NCI-H526 (cell line): Measurements from ENCODE around the gene SMAD2.
"Not testable (repeated sequence)": the region's sequence is repeated elsewhere in the genome, so short reads cannot be mapped to it uniquely, and the experiment has no call there.

Experiments
- DNase-seq, 2 experiments: peaks; one replicate each; lab custom pipeline; 2025; lab: John Stamatoyannopoulos, UW

Gene SMAD2

GRCh38 chr18:47930199-47930930 is at the start of gene SMAD2:
Gene SMAD2, minus strand, starts transcription at chr18:47930659. Its CDS starts 33,903 bp downstream, at chr18:47896756.
- peak; percentile 77 to 94 for DNase-seq

- peak in 1 of 2 experiments; percentile 43 for DNase-seq
Observed at GRCh38 chr18:47979611-47980200, 49.2 kb upstream of the SMAD2 start.

GRCh38 chr18:47978603-47979002 is 48.1 kb upstream of the SMAD2 start:
- no peak for DNase-seq

DNA sequence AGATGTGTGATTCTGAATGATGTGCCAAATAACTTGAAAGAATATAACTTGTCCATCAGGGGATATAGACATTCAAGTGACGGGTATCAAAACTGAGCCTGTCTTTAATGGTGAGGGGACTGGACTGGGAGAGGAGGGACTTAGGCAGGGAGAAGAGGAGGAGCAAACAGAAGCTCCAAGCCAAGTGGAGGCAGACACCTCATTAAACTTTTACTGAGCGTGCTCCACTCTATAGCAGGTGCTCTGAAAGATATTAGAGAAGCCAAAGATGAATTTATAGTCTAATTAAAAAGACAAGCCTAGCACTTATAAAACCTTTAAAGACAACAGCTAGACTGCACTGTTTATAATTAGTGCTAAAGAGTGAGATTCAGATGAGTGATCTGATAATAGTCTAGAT is 47.7 kb upstream of the SMAD2 start:
- no peak for DNase-seq

DNA sequence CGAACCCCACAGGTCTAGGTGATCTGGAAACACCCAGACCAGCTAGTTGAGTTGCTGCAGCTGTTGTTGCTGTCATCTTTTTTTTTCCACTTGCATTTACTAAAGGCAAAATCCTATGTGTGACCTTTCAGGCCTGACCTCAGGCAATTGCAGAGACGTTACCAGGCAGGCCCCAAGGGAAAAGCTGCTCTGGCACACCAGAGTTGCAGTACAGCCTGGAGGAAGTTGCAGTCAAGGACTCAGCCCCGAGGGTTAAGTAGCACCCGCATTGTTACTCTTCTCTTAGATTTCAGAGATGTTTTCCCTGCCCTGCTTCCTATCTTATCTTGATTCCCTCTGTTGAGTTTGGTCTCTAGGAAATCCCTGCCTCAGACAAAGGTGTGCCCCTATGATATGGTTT is 45.2 kb upstream of the SMAD2 start:
- no peak for DNase-seq

DNA sequence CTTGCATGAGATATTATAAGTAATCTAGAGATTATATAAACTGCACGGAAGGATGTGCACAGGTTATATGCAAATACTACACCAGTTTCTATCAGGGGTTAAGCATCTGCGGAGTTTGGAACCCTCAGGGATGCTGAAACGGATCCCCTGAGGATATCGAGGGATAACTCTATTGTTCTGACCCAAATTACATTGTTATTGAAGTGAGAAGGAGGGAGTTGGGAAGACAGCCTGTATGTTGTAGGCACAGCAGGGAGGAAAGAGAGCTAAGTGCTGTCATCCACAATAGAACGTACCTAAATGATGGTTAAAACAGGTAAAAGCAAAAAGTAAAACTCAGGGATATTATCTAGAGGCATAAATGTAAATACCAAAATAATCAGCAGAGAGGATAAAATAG is 44.6 kb upstream of the SMAD2 start:
- DNase-seq = peak in 1 of 2 experiments; percentile 43

- no peak for DNase-seq
Observed at GRCh38 chr18:47970664-47971531, 40.4 kb upstream of the SMAD2 start.

DNA sequence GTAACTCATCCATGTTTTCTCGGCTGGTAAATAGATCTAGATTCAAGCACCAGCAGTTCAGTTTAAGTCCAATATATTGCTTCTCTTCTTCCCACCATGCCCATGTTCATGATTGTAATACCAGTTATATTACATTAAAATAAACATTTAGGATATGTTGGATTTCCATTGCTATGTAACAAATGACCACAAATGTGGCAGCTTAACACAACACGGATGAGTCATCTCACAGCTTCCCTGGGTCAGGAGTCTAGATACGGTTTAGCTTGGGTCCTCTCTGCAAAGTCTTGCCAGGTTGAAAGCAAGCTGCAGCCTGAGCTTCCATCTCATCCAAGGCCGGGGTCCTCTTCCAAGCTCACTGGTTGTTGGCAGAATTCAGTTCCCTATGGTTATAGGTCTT is 39.4 kb upstream of the SMAD2 start:
- no peak for DNase-seq

GRCh38 chr18:47968721-47969120 is 38.3 kb upstream of the SMAD2 start:
- no peak for DNase-seq

DNA sequence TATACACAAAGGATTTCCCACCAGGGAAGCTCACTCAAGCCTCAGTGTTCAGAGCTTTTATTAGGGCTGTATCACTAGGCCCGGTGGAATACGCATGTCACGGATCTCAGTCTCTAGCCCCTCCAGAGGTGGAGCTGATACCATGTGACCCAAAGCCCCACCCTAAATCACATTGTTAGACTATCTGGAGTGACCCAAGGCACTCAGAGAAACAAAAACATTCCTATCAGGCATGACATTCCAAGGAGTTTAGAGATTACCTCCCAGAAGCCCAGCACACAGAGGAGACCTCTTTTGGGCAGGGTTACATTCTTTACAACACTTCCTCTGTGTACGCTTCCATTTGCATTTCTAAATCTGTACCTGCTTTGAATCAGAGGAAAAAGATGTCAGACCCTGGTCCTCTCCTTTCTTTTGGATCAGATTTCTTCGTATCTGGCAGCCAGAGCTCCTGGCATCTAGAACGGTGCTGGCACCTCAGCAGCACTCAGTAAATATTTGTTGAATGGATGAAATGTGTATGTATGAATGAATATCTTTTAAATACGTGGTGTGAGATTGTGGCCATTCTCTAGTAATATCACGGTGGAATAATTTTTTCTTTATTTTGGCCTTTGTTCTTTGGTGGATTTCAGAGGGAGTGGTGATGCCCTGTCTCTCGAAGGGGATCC is 37.7 kb upstream of the SMAD2 start:
- no peak for DNase-seq

DNA sequence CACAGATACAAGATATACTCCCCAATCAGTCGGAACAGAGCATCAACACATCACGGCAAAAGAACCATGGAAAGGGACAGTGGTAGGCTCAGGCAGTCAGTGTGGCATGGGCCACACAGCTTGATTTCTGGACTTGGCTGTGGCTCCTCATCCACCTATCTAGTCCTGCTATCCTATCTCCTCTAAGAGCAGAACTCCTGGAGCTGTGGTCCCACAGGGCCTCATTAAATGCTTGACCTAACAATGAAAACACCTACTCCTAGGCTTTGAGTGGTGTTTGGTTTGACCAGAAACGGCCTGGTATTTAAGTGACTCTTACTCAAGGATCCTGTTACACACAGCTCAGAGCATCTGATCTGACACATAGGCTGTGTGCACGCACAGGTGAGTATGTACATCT is 33.6 kb upstream of the SMAD2 start:
- DNase-seq = no peak

DNA sequence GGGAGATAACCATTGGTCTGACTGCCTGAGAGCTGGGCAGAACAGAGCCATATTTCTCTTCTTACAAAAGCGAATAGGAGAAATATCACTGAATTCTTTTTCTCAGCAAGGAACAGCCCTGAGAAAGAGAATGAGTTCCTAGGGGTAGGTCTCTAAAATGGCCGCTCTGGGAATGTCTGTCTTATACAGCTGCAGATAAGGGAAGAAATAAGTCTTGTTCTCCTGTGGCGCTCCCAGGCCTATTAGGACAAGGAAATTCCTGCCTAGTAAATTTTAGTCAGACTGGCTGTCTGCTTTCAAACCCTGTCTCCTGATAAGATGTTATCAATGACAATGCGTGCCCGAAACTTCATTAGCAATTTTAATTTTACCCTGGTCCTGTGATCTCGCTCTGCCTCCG is 30.5 kb upstream of the SMAD2 start:
- DNase-seq = not testable (repeated sequence)

GRCh38 chr18:47953471-47953931 is 23.0 kb upstream of the SMAD2 start:
- DNase-seq = peak in 1 of 2 experiments; percentile 13

- no peak for DNase-seq
Observed at GRCh38 chr18:47950511-47950910, 20.1 kb upstream of the SMAD2 start.

GRCh38 chr18:47949202-47949601 is 18.7 kb upstream of the SMAD2 start:
- DNase-seq = no peak

GRCh38 chr18:47946889-47947288 is 16.4 kb upstream of the SMAD2 start:
- no peak for DNase-seq

GRCh38 chr18:47944972-47945852 is 14.8 kb upstream of the SMAD2 start:
- DNase-seq = no peak

GRCh38 chr18:47936952-47937351 is 6.5 kb upstream of the SMAD2 start:
- DNase-seq = no peak

- no peak for DNase-seq
Observed at GRCh38 chr18:47935321-47936055, 5.0 kb upstream of the SMAD2 start.

GRCh38 chr18:47932603-47933002 is 2.1 kb upstream of the SMAD2 start:
- DNase-seq = no peak
